Calu3 (cell line): ENCODE results near the gene CALHM2. TPM values are rescaled to one million over a fixed set of nuclear protein-coding genes. Genes with fewer than 3 reads are reported as not detected.

ENCODE experiments used
- BruUV-seq: library from RNA; stranded (reverse); fragments of 400-500 nt; replicated peaks from 2 replicates; lab custom pipeline; 2021; lab: Mats Ljungman, UMichigan
- CTCF ChIA-PET: fragments of 300-600 bp; sonication (Branson Sonifier 250); formaldehyde crosslinking; loops from one replicate; lab custom pipeline; 2022; ENCODE audit warnings: antibody characterized with exemption; lab: Charles Lee
- DNase-seq: peaks from one replicate; pipeline ENCODE4 v3.0.0; 2022
- H3K27ac Mint-ChIP-seq: one replicate; pipeline ENCODE4 v1.8.0; 2022; ENCODE audit warnings: mixed read lengths; ENCODE audit not compliant: unreplicated experiment
- H3K27me3 Mint-ChIP-seq: one replicate; pipeline ENCODE4 v1.8.0; 2022; ENCODE audit warnings: mixed read lengths; ENCODE audit not compliant: unreplicated experiment
- H3K36me3 Mint-ChIP-seq: one replicate; pipeline ENCODE4 v1.8.0; 2022; ENCODE audit warnings: mild to moderate bottlenecking, moderate library complexity, mixed read lengths; ENCODE audit not compliant: insufficient read depth, unreplicated experiment
- H3K4me1 Mint-ChIP-seq: one replicate; pipeline ENCODE4 v1.8.0; 2022; ENCODE audit warnings: mild to moderate bottlenecking, low read depth, mixed read lengths; ENCODE audit not compliant: unreplicated experiment
- H3K4me3 Mint-ChIP-seq: one replicate; pipeline ENCODE4 v1.8.0; 2022; ENCODE audit warnings: mild to moderate bottlenecking, low read depth, moderate library complexity, mixed read lengths; ENCODE audit not compliant: unreplicated experiment
- H3K9me3 Mint-ChIP-seq: one replicate; pipeline ENCODE4 v1.8.0; 2022; ENCODE audit warnings: low read depth, mixed read lengths; ENCODE audit not compliant: unreplicated experiment
- intact Hi-C: fragments of 100-400 bp; cut with micrococcal nuclease; formaldehyde crosslinking; loops from one replicate; pipeline ENCODE4 v1.10.0; 2022; ENCODE audit not compliant: unreplicated experiment
- total RNA-seq: library from RNA; stranded (reverse); gene quantifications from 2 replicates; pipeline ENCODE4 v1.2.3, GENCODE V29; 2022
- TF ChIP-seq, protein P1 (sequence below): fragments of 200-600 bp; IDR thresholded peaks from one replicate; pipeline ENCODE4 v1.8.0; 2022; ENCODE audit warnings: antibody characterized with exemption; ENCODE audit not compliant: unreplicated experiment

Gene CALHM2
- total RNA-seq, 1 experiment from 2014 or later = 0.45 TPM

DNA sequence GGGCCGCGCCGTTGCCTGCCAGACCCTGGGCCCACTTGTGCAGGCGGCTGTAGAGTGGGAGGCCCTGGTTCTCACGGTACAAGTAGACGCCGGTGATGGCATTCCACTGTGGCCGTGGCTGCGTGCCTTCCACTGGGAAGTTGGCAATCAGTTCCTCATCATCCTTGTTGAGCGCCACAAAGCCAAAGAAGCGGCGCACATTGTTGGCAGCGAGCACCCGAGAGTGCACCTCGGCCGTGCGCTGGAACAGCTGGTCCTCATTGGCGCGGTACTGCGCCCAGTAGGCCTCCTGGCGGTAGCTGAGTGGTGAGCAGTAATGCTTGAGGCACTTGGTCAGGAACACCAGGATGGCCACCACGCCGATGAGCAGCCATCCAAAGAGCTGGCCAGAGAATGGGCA is 5.0 kb downstream of the CALHM2 start:
- H3K4me1 Mint-ChIP-seq = peaks cover 18% of the 10 kb centered on the region
- CTCF ChIA-PET = no interaction called here
- no TSS peak for BruUV-seq
- no peak for DNase-seq
- TF ChIP-seq, protein P1, sequence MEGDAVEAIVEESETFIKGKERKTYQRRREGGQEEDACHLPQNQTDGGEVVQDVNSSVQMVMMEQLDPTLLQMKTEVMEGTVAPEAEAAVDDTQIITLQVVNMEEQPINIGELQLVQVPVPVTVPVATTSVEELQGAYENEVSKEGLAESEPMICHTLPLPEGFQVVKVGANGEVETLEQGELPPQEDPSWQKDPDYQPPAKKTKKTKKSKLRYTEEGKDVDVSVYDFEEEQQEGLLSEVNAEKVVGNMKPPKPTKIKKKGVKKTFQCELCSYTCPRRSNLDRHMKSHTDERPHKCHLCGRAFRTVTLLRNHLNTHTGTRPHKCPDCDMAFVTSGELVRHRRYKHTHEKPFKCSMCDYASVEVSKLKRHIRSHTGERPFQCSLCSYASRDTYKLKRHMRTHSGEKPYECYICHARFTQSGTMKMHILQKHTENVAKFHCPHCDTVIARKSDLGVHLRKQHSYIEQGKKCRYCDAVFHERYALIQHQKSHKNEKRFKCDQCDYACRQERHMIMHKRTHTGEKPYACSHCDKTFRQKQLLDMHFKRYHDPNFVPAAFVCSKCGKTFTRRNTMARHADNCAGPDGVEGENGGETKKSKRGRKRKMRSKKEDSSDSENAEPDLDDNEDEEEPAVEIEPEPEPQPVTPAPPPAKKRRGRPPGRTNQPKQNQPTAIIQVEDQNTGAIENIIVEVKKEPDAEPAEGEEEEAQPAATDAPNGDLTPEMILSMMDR = no peak
- no peak overlapping the region for H3K27ac Mint-ChIP-seq
- no peaks in the 10 kb centered on the region for H3K27me3 Mint-ChIP-seq
- no peak overlapping the region for H3K4me3 Mint-ChIP-seq
- H3K36me3 Mint-ChIP-seq = peaks cover 14% of the 10 kb centered on the region
- no peaks in the 10 kb centered on the region for H3K9me3 Mint-ChIP-seq
- intact Hi-C loops = no loop called here

DNA sequence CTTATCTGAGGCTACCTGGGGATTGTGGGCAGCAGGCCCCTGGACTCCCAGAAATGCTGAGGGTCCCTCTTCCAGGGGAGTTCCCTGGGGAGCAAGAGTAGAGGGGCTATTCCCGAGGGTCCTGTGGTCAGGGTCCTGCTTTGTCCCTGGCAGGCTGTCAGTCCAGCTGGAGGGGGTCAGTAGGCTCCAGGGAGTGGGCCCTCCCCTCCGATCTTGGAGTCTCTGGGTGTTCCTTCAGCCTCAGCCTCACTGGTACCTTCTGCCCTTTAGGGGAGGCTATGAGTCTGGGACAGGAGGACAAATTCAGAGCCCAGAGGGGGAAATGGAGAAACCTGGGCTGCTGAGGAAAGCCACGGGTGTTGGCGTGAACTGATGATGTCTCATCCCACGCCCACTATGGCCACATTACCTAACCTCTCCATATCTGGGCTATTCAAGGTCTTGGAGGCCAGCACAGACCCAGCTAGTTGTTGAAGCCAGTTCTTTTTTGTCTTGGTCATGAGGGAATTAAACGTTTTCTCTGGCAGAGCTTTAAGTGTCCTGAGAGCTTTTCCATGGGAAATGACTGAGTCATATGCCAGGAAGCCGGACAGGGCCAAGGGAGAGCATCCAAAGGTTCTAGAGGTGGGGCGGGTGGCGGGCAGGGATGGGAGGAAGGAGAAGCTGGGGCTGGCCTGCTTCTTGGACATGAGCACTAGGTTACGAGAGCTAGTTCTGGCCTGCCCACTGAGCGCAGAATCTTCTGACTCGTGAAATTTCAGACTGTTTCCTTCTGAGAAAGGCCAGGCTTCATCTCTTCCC is 6.2 kb downstream of the CALHM2 start:
- Mint-ChIP-seq H3K4me1 (peaks cover 14% of the 10 kb centered on the region), H3K27ac (no peak overlapping the region)

DNA sequence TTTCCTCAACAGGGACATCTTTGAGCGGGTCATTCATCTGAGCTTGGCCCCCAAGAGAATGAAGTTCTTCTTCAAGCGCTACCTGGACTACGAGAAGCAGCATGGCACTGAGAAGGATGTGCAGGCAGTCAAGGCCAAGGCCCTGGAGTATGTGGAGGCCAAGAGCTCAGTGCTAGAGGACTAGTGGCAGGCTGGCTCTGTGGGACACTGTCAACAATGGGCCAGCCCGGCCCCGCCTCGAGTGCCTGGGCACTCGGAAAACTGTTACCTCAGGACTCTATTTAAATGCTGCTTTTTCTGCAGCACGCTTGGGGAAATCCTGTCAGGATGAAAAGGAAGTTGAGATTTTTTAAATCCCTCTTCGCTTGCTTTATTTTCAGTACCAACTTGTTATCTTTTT is 6.8 kb downstream of the CALHM2 start:
- Mint-ChIP-seq H3K4me3 (no peak overlapping the region), H3K9me3 (no peaks in the 10 kb centered on the region), H3K27ac (no peak overlapping the region), H3K4me1 (peaks cover 9% of the 10 kb centered on the region), H3K36me3 (peaks cover 21% of the 10 kb centered on the region), H3K27me3 (no peaks in the 10 kb centered on the region)
- no TSS peak for BruUV-seq
- intact Hi-C loops = no loop called here
- DNase-seq = no peak
- CTCF ChIA-PET = interaction anchor here (1.0 kb wide), 1 partner anchor 79 kb away, joined by 3 read pairs; no protein-coding TSS in a partner anchor
- TF ChIP-seq, protein P1 = no peak

More for the DNA sequence above, 6.2 kb downstream of the CALHM2 start:
- TF ChIP-seq, protein P1 = no peak
- DNase-seq = no peak
- H3K4me3 Mint-ChIP-seq = no peak overlapping the region
- BruUV-seq = no TSS peak
- CTCF ChIA-PET = interaction anchor here (0.6 to 1.0 kb wide), 2 partner anchors 80 to 511 kb away, joined by 3 to 4 read pairs; no protein-coding TSS in a partner anchor
- H3K9me3 Mint-ChIP-seq = no peaks in the 10 kb centered on the region
- H3K27me3 Mint-ChIP-seq = no peaks in the 10 kb centered on the region
- intact Hi-C loops = no loop called here
- peaks cover 19% of the 10 kb centered on the region for H3K36me3 Mint-ChIP-seq

DNA sequence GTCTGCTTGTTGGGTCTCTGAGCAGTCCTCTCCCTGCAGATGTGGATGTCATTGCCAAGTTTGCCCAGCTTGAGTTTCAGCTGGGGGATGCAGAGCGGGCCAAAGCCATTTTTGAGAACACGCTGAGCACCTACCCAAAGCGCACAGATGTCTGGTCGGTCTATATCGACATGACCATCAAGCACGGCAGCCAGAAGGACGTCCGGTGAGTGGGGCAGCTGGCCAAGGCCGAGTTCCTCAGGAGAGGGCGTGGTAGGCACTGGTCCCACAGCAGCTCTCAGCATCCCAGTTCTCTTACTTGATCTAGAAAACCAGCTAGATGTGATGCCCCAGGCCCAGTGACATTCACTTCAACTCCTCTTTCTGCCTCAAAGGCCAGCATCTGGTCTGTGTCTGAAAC is 7.7 kb downstream of the CALHM2 start:
- intact Hi-C loops = no loop called here
- no peak overlapping the region for H3K27ac Mint-ChIP-seq
- no peak overlapping the region for H3K4me3 Mint-ChIP-seq
- no peaks in the 10 kb centered on the region for H3K9me3 Mint-ChIP-seq
- peaks cover 3% of the 10 kb centered on the region for H3K4me1 Mint-ChIP-seq
- TF ChIP-seq, protein P1 = no peak
- H3K27me3 Mint-ChIP-seq = no peaks in the 10 kb centered on the region
- DNase-seq = no peak
- H3K36me3 Mint-ChIP-seq = peaks cover 27% of the 10 kb centered on the region
- no TSS peak for BruUV-seq
- CTCF ChIA-PET = no interaction called here
